ENCODE data around the gene SPHK2. TPM values are rescaled to one million over a fixed set of nuclear protein-coding genes. Genes with fewer than 3 reads are reported as not detected.

SPHK2 gene
- total RNA-seq, 2 donors from 2014 or later: 6.2 to 8.0 TPM

GRCh38 chr19:48598996-48599700, 20.2 kb upstream of the SPHK2 start:
- H3K9me3 ChIP-seq: no peaks in the 10 kb centered on the region
- H3K4me1 ChIP-seq: no peaks in the 10 kb centered on the region
- H3K27me3 ChIP-seq: no peaks in the 10 kb centered on the region
- no peak for DNase-seq (ENCODE audit: low spot score)
- H3K27ac ChIP-seq: no peak overlapping the region
- no peak overlapping the region for H3K4me3 ChIP-seq
- TF ChIP-seq CTCF (IDR thresholded peaks at IDR 0.05): no peak
- no peaks in the 10 kb centered on the region for H3K36me3 ChIP-seq

GRCh38 chr19:48600679-48601417, 18.5 kb upstream of the SPHK2 start:
- DNase-seq (ENCODE audit: low spot score): no peak
- Histone ChIP-seq H3K4me1 (no peaks in the 10 kb centered on the region), H3K27ac (no peak overlapping the region), H3K4me3 (no peak overlapping the region), H3K27me3 (no peaks in the 10 kb centered on the region), H3K9me3 (no peaks in the 10 kb centered on the region), H3K36me3 (no peaks in the 10 kb centered on the region)
- TF ChIP-seq CTCF (IDR thresholded peaks at IDR 0.05): no peak

- no peak overlapping the region for H3K4me3 ChIP-seq
- no peak overlapping the region for H3K27ac ChIP-seq
- H3K4me1 ChIP-seq: no peaks in the 10 kb centered on the region
- no peak for DNase-seq (ENCODE audit: low spot score)
- H3K27me3 ChIP-seq: no peaks in the 10 kb centered on the region
- no peaks in the 10 kb centered on the region for H3K36me3 ChIP-seq
- no peaks in the 10 kb centered on the region for H3K9me3 ChIP-seq
- no peak for TF ChIP-seq CTCF (IDR thresholded peaks at IDR 0.05)
Measured at GRCh38 chr19:48603001-48603400, 16.3 kb upstream of the SPHK2 start.

GRCh38 chr19:48603449-48603848, 15.9 kb upstream of the SPHK2 start:
- Histone ChIP-seq H3K36me3 (no peaks in the 10 kb centered on the region), H3K27ac (no peak overlapping the region), H3K9me3 (no peaks in the 10 kb centered on the region), H3K4me1 (no peaks in the 10 kb centered on the region), H3K4me3 (no peak overlapping the region), H3K27me3 (no peaks in the 10 kb centered on the region)
- TF ChIP-seq CTCF (IDR thresholded peaks at IDR 0.05): no peak
- DNase-seq (ENCODE audit: low spot score): no peak

GRCh38 chr19:48603850-48604249, 15.5 kb upstream of the SPHK2 start:
- no peaks in the 10 kb centered on the region for H3K27me3 ChIP-seq
- no peaks in the 10 kb centered on the region for H3K4me1 ChIP-seq
- H3K9me3 ChIP-seq: no peaks in the 10 kb centered on the region
- no peak overlapping the region for H3K4me3 ChIP-seq
- H3K27ac ChIP-seq: no peak overlapping the region
- no peak for DNase-seq (ENCODE audit: low spot score)
- H3K36me3 ChIP-seq: no peaks in the 10 kb centered on the region
- no peak for TF ChIP-seq CTCF (IDR thresholded peaks at IDR 0.05)

Data from right atrium auricular region (tissue), 2 donors.